GM18505 (cell line): Measurements from ENCODE around the gene PTPRF.

Experiments used
- ATAC-seq: cut with Tn5 transposase; IDR thresholded peaks from one replicate; pipeline ENCODE4 v1.9.1; 2021; ENCODE audit not compliant: unreplicated experiment
- POLR2A ChIP-seq: IDR thresholded peaks from 4 replicates; pipeline ENCODE4 v1.6.1; 2011; ENCODE audit warnings: borderline replicate concordance; ENCODE audit not compliant: insufficient read depth, insufficient read length; ENCODE audit errors: extremely low read depth

PTPRF gene

DNA sequence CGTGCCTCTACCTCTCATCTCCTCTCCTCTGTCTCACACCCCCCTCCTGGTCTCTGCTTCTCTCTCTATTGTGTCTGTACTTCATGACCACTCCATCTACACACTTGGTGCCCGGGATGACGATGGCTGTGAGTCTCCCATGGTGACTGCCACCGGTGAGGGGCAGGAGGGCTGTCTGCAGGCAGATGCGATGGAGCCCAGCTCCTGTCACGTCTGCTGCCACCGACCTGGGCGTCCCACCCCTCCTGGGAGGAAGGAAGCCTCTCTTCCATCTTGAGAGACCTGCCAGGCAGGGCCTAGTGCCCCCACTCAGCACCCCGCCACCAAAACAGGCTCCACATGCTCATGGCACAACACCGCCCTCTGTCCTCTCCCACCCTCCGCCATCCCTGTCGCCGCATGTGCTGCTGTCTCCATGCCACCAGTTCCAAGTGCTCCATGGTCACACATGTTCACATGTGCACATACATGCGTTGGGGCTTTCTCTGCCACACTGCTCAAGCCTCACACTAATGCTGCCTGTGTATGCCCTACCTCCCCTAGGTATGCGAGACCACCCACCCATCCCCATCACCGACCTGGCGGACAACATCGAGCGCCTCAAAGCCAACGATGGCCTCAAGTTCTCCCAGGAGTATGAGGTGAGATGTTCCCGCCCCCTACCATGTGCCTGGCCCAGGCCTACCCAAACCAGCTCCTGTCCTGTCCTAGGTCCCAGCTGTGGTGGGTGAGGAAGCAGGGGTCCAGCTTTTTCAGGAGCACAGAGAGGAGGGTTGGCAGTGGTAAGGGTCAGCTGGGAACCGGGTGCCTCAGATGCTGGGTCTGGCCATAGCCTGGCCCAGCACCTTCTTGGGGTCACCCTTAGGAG lies 82.6 kb downstream of the PTPRF start:
- ATAC-seq = no peak
- TF ChIP-seq POLR2A = no peak

DNA sequence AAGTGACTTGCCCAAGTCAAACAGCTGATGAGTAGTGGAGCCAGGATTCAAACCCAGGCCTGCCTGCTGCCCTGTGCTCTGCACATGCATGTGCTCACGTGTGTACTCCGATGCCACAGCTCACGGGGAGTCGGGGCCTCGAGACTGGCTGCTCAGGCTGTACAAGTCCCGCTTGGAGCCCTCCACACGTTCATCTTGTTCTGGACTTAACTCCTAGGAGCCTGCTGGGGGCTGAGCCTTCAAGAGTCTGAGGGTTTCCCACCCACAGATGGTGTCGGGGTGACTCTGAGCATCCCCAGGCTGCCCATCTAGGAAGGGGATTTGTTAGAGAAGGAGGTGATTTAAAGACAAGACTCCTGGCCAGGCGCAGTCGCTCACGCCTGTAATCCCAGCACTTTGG lies 83.5 kb downstream of the PTPRF start:
- TF ChIP-seq POLR2A = no peak
- no peak for ATAC-seq

DNA sequence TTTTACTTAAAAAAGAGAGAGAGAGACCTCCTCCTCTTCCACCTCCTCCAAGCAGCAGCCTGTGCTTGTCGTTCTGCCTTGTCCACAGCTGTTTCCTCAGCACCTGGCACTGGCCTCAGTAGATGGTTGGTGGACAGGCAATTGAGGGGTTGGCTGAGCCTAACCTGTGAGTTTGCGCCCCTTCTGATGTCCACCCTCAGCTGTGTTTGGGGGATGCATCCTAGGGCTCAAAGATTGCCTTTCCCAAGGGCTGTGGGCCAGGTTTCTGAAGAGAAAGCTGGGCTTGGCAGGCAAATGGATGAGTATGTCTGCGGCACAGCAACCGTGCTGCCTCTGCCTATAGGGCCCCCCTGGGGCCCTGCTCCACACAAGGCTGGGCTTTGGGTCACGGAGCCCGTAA lies 84.2 kb downstream of the PTPRF start:
- TF ChIP-seq POLR2A = no peak

DNA sequence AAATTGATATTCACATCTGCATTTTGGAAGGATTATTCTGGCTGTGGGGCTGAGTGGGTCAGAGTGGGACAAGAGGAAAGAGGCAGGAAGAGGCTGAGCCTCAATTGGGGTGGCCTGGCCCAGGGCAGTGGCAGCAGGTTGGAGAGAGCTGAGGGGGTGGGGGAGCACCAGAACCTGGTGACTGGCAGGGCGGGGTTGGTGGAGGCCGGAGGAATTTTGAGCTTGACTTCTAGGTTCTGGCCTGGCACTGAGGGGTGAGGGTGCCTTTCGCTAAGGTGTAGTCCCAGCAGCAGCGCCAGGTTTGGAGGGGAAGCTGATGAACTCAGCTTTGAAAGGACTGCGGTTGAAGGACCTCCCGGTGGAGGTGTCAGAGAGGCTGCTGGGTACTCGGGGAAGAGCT lies 85.7 kb downstream of the PTPRF start:
- no peak for ATAC-seq
- TF ChIP-seq POLR2A = no peak

More for the DNA sequence above, 84.2 kb downstream of the PTPRF start:
- no peak for ATAC-seq

DNA sequence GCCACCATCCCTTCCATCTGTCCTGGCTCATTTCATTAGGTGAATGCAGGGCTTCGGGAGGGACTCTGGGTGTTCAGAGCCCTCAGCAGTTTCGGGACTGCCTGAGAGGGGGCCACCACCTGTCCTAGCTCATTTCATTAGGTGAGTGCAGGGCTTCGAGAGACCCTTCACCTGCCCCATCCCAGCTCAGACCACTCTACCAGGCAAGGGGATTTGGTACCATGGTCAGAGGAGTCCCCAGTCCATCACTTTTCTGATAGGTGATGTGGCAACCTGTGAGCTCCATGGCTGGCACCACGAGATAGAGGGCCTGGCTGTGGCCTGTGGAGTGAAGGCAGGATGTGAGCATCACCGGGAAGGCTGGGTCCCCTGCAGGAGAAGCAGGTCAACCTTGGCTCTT lies 86.3 kb downstream of the PTPRF start:
- no peak for TF ChIP-seq POLR2A
- ATAC-seq = no peak

DNA sequence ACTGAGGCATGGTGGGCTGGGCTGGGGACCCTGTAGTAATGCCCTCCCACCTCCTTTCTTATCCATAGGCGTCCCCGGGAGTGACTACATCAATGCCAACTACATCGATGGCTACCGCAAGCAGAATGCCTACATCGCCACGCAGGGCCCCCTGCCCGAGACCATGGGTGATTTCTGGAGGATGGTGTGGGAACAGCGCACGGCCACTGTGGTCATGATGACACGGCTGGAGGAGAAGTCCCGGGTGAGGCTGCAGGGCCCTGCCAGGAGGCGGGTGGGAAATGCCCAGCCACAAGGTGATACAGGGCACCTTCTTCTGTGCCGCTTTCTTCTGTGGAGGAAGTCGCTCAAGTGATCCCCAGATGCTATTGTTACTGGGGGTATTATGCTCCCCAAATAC lies 87.0 kb downstream of the PTPRF start:
- ATAC-seq = no peak
- TF ChIP-seq POLR2A = no peak

DNA sequence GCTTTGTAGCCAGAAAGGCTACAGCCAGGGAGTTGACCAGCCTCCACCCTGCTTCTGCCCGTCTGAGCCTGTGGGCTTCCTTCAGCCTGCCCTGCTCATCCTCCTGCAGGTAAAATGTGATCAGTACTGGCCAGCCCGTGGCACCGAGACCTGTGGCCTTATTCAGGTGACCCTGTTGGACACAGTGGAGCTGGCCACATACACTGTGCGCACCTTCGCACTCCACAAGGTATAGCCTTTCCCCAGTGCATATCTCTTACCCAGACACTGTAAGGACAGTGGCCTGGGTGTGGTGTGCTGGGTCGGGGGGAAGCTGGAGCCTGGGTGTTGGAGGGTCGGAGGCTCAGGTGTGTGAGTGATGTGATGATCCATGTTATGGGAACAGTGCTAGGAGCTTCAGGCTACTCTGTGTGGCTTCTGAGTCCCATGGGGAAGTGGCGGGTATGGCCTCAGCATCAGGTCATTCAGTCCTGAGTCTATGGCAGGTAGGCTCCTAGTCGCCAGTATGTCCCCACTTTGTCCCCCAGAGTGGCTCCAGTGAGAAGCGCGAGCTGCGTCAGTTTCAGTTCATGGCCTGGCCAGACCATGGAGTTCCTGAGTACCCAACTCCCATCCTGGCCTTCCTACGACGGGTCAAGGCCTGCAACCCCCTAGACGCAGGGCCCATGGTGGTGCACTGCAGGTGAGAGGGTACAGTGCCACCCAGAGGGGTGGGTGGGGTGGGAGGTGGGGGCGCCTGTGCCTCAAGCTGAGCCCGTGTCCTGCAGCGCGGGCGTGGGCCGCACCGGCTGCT lies 88.0 kb downstream of the PTPRF start:
- TF ChIP-seq POLR2A = no peak
- no peak for ATAC-seq

DNA sequence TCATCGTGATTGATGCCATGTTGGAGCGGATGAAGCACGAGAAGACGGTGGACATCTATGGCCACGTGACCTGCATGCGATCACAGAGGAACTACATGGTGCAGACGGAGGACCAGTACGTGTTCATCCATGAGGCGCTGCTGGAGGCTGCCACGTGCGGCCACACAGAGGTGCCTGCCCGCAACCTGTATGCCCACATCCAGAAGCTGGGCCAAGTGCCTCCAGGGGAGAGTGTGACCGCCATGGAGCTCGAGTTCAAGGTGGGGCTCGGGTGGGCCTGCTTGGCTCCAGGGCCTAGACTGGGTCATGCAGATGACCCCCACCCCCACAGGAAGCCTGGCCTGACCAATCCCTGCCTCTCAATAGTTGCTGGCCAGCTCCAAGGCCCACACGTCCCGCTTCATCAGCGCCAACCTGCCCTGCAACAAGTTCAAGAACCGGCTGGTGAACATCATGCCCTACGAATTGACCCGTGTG lies 88.7 kb downstream of the PTPRF start:
- no peak for TF ChIP-seq POLR2A
- no peak for ATAC-seq

DNA sequence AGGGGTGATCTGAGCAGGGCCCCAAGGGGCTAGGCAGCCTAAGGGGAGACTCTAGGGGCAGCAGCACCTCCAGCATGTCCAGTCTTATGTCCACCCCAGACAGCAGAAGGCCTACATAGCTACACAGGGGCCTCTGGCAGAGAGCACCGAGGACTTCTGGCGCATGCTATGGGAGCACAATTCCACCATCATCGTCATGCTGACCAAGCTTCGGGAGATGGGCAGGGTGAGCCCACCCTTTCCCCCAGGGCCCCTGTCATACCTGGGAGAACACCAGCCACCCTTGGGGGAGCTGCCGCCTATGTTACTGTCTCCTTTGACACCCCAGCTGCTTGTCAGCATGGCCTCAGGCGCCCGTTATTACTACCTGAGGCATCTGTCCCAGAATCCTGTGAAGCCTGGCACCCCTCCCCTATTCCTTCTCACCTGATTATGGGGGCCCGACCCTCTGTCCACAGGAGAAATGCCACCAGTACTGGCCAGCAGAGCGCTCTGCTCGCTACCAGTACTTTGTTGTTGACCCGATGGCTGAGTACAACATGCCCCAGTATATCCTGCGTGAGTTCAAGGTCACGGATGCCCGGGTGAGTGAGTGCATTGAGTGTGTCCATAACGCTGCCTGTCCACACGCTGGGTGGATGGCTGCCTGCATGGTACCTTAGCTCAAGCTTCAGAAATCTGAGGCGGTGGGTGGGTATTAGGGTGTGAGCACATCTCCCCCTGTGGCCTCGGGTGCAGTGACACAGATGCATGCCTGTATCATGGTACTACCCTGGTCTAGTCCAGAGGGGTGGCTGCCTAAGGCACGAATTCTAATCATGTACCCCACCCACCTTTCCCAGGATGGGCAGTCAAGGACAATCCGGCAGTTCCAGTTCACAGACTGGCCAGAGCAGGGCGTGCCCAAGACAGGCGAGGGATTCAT lies 89.6 kb downstream of the PTPRF start:
- no peak for ATAC-seq
- no peak for TF ChIP-seq POLR2A

DNA sequence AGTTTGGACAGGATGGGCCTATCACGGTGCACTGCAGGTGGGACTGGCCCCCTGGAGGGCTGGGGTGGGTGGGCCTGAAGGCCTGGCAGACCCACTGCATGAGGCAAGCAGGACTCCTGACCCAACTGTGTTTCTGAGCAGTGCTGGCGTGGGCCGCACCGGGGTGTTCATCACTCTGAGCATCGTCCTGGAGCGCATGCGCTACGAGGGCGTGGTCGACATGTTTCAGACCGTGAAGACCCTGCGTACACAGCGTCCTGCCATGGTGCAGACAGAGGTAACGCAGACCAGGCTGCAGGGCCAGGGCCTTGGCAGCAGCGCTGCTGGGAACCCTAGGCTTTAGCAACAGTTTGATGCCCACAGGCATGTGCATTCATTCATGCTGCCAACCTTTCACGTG lies 90.3 kb downstream of the PTPRF start:
- no peak for ATAC-seq
- TF ChIP-seq POLR2A = no peak

DNA sequence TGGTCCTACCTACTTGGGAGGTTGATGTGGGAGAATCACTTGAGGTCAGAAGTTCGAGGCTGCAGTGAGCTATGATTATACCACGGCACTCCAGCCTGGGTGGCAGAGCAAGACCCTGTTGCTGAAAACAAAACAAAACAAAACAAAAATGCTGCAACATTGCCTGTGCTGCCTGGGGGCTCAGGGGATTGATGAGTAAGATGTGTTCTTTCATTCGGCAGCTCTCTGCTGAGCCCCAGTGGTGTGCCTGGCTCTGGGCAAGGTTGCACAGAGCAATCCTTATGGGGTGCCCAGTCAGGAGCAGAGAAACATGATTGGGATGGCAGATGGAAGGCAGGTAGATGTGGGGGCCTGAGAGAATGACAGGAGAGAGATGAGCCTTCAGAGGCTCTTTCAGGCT lies 90.7 kb downstream of the PTPRF start:
- no peak for TF ChIP-seq POLR2A
- no peak for ATAC-seq

DNA sequence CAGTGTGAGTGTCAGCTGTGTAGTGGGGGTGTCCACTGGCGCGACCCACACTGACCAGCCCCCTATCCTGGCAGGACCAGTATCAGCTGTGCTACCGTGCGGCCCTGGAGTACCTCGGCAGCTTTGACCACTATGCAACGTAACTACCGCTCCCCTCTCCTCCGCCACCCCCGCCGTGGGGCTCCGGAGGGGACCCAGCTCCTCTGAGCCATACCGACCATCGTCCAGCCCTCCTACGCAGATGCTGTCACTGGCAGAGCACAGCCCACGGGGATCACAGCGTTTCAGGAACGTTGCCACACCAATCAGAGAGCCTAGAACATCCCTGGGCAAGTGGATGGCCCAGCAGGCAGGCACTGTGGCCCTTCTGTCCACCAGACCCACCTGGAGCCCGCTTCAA lies 91.2 kb downstream of the PTPRF start:
- no peak for TF ChIP-seq POLR2A
- no peak for ATAC-seq

DNA sequence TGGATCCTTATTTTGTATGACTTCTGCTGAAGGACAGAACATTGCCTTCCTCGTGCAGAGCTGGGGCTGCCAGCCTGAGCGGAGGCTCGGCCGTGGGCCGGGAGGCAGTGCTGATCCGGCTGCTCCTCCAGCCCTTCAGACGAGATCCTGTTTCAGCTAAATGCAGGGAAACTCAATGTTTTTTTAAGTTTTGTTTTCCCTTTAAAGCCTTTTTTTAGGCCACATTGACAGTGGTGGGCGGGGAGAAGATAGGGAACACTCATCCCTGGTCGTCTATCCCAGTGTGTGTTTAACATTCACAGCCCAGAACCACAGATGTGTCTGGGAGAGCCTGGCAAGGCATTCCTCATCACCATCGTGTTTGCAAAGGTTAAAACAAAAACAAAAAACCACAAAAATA lies 91.8 kb downstream of the PTPRF start:
- no peak for ATAC-seq
- TF ChIP-seq POLR2A = no peak
